ENCODE data around the gene CD3E. TPM values are rescaled to one million over a fixed set of nuclear protein-coding genes. Genes with fewer than 3 reads are reported as not detected.

Gene CD3E
- total RNA-seq, 3 donors from 2014 or later (not counting 1 experiment from before 2014, with no cell fraction given) = 31.6 to 322 (median 155) TPM

DNA sequence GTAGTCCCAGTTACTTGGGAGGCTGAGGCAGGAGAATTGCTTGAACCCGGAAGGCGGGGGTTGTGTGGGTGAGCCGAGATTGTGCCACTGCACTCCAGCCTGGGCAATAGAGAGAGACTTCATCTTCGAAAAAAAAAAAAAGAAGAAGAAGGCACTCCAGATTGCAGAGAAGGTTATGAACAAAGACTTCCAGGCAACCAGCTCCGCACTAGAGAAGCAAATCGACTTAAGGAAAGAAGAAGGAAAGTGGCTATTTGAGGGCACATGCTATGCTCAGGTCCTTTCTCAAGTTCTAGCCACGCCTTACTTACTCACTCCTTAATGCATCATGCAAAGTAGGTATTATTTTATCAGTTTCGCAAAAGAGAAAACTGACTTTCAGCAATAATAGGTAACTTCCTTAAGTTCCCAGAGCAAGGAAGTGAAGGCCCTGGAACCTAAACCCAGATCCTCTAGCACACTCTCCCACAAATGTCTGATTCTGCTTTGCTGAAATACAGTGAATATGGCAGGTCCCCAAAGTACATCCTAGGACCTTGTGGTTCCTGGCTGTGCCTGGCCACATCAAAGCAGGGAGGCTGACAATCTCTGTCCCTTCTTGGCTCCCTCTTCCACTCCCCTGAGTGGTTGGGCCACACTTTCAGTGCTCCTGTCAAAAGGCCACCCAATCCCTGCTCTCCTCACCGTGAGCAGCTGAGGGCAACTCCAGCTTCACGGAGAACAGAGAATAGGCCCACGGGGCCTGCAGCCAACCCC is 14.2 kb downstream of the CD3E start:
- Mint-ChIP-seq H3K36me3 (no peaks in the 10 kb centered on the region), H3K9me3 (peaks cover 0 to 5% of the 10 kb centered on the region in 2 donors), H3K27ac (peak overlapping the region; percentile 17 to 38), H3K4me1 (peaks cover 59 to 80% of the 10 kb centered on the region in 2 donors), H3K4me3 (peak overlapping the region; percentile 45), H3K27me3 (ENCODE audit: low read depth in 2 of 2) (no peaks in the 10 kb centered on the region)
- H3K27ac ChIP-seq (ENCODE audit: low read length) = peak overlapping the region; percentile 41
- peak in 1 of 2 donors; percentile 40 for DNase-seq
- H3K4me3 ChIP-seq (ENCODE audit: low read length) = no peak overlapping the region
- WGBS (ENCODE audit: insufficient coverage) = 81% methylated on average over 10 of the region's 11 CpGs
- intact Hi-C loops (cut with micrococcal nuclease) = no loop called here
- TF ChIP-seq, protein P1, sequence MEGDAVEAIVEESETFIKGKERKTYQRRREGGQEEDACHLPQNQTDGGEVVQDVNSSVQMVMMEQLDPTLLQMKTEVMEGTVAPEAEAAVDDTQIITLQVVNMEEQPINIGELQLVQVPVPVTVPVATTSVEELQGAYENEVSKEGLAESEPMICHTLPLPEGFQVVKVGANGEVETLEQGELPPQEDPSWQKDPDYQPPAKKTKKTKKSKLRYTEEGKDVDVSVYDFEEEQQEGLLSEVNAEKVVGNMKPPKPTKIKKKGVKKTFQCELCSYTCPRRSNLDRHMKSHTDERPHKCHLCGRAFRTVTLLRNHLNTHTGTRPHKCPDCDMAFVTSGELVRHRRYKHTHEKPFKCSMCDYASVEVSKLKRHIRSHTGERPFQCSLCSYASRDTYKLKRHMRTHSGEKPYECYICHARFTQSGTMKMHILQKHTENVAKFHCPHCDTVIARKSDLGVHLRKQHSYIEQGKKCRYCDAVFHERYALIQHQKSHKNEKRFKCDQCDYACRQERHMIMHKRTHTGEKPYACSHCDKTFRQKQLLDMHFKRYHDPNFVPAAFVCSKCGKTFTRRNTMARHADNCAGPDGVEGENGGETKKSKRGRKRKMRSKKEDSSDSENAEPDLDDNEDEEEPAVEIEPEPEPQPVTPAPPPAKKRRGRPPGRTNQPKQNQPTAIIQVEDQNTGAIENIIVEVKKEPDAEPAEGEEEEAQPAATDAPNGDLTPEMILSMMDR (IDR thresholded peaks at IDR 0.05) = no peak
- no peak for ATAC-seq
- no peaks in the 10 kb centered on the region for H3K27me3 ChIP-seq (ENCODE audit: control insufficient read depth, insufficient read depth, low read length)
- peaks cover 85% of the 10 kb centered on the region for H3K4me1 ChIP-seq (ENCODE audit: control insufficient read depth, insufficient read depth, low read length)
- peaks cover 7% of the 10 kb centered on the region for H3K36me3 ChIP-seq (ENCODE audit: control insufficient read depth, insufficient read depth, low read length)
- no peaks in the 10 kb centered on the region for H3K9me3 ChIP-seq (ENCODE audit: control insufficient read depth, insufficient read depth, low read length)

DNA sequence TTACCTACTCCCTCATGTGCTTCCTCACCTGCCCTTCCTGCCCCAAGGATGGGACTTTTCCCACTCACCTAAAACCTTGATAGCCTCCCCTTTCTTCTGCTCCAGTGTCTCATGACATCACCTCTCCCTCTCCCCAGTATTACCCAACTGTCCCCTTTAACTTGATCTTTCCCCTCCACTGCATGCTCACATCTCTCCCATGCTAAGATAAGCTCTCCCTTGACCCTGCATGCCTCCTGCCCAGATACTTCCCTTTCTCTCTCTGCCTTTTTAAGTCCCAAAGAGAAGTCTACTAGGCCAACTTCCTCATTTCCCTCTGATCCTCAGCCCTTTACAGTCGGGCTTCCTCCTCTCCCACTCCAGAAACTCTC is 14.8 kb downstream of the CD3E start:
- peaks cover 0 to 5% of the 10 kb centered on the region in 2 donors for H3K9me3 Mint-ChIP-seq
- H3K4me3 Mint-ChIP-seq = peak overlapping the region; percentile 45
- Histone ChIP-seq H3K36me3 (ENCODE audit: control insufficient read depth, insufficient read depth, low read length) (peaks cover 2% of the 10 kb centered on the region), H3K27ac (ENCODE audit: low read length) (peak overlapping the region; percentile 27), H3K4me3 (ENCODE audit: low read length) (no peak overlapping the region), H3K4me1 (ENCODE audit: control insufficient read depth, insufficient read depth, low read length) (peaks cover 79% of the 10 kb centered on the region), H3K27me3 (ENCODE audit: control insufficient read depth, insufficient read depth, low read length) (no peaks in the 10 kb centered on the region), H3K9me3 (ENCODE audit: control insufficient read depth, insufficient read depth, low read length) (no peaks in the 10 kb centered on the region)
- whole genome bisulfite sequencing (ENCODE audit: insufficient coverage) = 22% methylated on average over 1 of the region's 1 CpG
- no peak for ATAC-seq
- H3K4me1 Mint-ChIP-seq = peaks cover 53 to 74% of the 10 kb centered on the region in 2 donors
- no peak for DNase-seq
- H3K27ac Mint-ChIP-seq = peak overlapping the region; percentile 17 to 38
- H3K27me3 Mint-ChIP-seq (ENCODE audit: low read depth in 2 of 2) = no peaks in the 10 kb centered on the region
- TF ChIP-seq, protein P1 (IDR thresholded peaks at IDR 0.05) = no peak
- intact Hi-C loops (cut with micrococcal nuclease) = no loop called here
- H3K36me3 Mint-ChIP-seq = no peaks in the 10 kb centered on the region

DNA sequence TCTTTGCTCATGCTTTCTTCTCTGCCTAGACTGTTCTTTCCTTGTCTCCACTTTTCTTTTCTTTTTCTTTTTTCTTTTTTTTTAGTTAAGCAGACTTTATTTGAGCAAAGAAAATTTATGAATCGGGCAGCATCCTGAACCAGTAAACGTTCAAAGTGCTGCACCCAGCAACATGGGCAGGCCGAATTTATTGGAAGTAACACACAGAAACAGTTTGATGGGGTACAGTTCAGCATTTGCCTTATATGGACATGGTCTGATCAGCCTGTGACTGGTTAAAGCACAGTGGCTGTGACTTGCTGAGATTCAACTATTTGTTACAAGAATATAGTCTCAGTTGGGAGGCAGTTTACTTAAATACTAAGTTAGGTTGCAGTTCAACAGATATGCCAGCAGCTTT is 16.0 kb downstream of the CD3E start:
- ATAC-seq = no peak
- WGBS (ENCODE audit: insufficient coverage) = 89% methylated on average over 3 of the region's 3 CpGs
- H3K4me3 ChIP-seq (ENCODE audit: low read length) = no peak overlapping the region
- TF ChIP-seq, protein P1 (IDR thresholded peaks at IDR 0.05) = no peak
- H3K27me3 ChIP-seq (ENCODE audit: control insufficient read depth, insufficient read depth, low read length) = no peaks in the 10 kb centered on the region
- no peak overlapping the region for H3K4me3 Mint-ChIP-seq
- peaks cover 68% of the 10 kb centered on the region for H3K4me1 ChIP-seq (ENCODE audit: control insufficient read depth, insufficient read depth, low read length)
- H3K36me3 ChIP-seq (ENCODE audit: control insufficient read depth, insufficient read depth, low read length) = no peaks in the 10 kb centered on the region
- no peak overlapping the region for H3K27ac Mint-ChIP-seq
- peaks cover 0 to 5% of the 10 kb centered on the region in 2 donors for H3K9me3 Mint-ChIP-seq
- H3K4me1 Mint-ChIP-seq = peaks cover 45 to 62% of the 10 kb centered on the region in 2 donors
- intact Hi-C loops (cut with micrococcal nuclease) = no loop called here
- H3K9me3 ChIP-seq (ENCODE audit: control insufficient read depth, insufficient read depth, low read length) = no peaks in the 10 kb centered on the region
- H3K27ac ChIP-seq (ENCODE audit: low read length) = no peak overlapping the region
- no peaks in the 10 kb centered on the region for H3K36me3 Mint-ChIP-seq
- DNase-seq = no peak
- no peaks in the 10 kb centered on the region for H3K27me3 Mint-ChIP-seq (ENCODE audit: low read depth in 2 of 2)
